HG03108 (cell line): Measurements from ENCODE around the gene SLC25A1.
"Not testable (repeated sequence)": the region's sequence is repeated elsewhere in the genome, so short reads cannot be mapped to it uniquely, and the experiment has no call there.

Experiments
- ATAC-seq: cut with Tn5 transposase; IDR thresholded peaks from one replicate; pipeline ENCODE4 v1.9.1; 2021; ENCODE audit warnings: moderate library complexity; ENCODE audit not compliant: unreplicated experiment

SLC25A1 gene

GRCh38 chr22:19207401-19207808 is 28.9 kb upstream of the SLC25A1 start:
- ATAC-seq = no peak

- ATAC-seq = no peak
Measured at GRCh38 chr22:19206287-19206686, 27.8 kb upstream of the SLC25A1 start.

GRCh38 chr22:19204640-19205039 is 26.1 kb upstream of the SLC25A1 start:
- no peak for ATAC-seq

- ATAC-seq = no peak
Measured at GRCh38 chr22:19203834-19204233, 25.3 kb upstream of the SLC25A1 start.

GRCh38 chr22:19202799-19203186 is 24.3 kb upstream of the SLC25A1 start:
- not testable (repeated sequence) for ATAC-seq

GRCh38 chr22:19201869-19202798 is 23.6 kb upstream of the SLC25A1 start:
- no peak for ATAC-seq

- no peak for ATAC-seq
Measured at GRCh38 chr22:19201130-19201868, 22.8 kb upstream of the SLC25A1 start.

- ATAC-seq = no peak
Measured at GRCh38 chr22:19199479-19199878, 20.9 kb upstream of the SLC25A1 start.

GRCh38 chr22:19197997-19198865 is 19.7 kb upstream of the SLC25A1 start:
- no peak for ATAC-seq

GRCh38 chr22:19196841-19197612 is 18.5 kb upstream of the SLC25A1 start:
- no peak for ATAC-seq

- no peak for ATAC-seq
Measured at GRCh38 chr22:19195796-19196731, 17.5 kb upstream of the SLC25A1 start.

GRCh38 chr22:19194766-19195536 is 16.4 kb upstream of the SLC25A1 start:
- no peak for ATAC-seq

- ATAC-seq = no peak
Measured at GRCh38 chr22:19193879-19194278, 15.3 kb upstream of the SLC25A1 start.

GRCh38 chr22:19187716-19188563 is 9.4 kb upstream of the SLC25A1 start:
- ATAC-seq = no peak

GRCh38 chr22:19184276-19184997 is 5.9 kb upstream of the SLC25A1 start:
- no peak for ATAC-seq

- no peak for ATAC-seq
Measured at GRCh38 chr22:19183216-19183615, 4.7 kb upstream of the SLC25A1 start.
